GM12874 (cell line): ENCODE data around the gene PRR18.

ENCODE experiments used
- TF ChIP-seq, protein P1 (sequence below): IDR thresholded peaks from 2 replicates; pipeline ENCODE4 v1.5.1; 2011; ENCODE audit warnings: low read depth, mild to moderate bottlenecking, control low read depth, low read length, moderate library complexity; ENCODE audit not compliant: insufficient read depth

PRR18 gene, protein sequence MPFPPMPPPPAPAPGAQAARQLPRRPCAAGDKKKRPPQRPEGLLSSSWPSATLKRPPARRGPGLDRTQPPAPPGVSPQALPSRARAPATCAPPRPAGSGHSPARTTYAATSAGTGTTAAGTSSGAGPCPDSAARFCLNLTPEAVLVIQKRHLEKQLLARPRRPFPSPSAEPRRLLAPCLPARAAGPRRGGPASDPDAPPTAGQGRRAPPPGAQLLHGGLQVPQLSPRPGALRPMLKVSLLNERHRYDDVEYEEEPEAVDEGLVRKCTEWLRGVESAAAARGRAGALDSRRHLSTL

DNA sequence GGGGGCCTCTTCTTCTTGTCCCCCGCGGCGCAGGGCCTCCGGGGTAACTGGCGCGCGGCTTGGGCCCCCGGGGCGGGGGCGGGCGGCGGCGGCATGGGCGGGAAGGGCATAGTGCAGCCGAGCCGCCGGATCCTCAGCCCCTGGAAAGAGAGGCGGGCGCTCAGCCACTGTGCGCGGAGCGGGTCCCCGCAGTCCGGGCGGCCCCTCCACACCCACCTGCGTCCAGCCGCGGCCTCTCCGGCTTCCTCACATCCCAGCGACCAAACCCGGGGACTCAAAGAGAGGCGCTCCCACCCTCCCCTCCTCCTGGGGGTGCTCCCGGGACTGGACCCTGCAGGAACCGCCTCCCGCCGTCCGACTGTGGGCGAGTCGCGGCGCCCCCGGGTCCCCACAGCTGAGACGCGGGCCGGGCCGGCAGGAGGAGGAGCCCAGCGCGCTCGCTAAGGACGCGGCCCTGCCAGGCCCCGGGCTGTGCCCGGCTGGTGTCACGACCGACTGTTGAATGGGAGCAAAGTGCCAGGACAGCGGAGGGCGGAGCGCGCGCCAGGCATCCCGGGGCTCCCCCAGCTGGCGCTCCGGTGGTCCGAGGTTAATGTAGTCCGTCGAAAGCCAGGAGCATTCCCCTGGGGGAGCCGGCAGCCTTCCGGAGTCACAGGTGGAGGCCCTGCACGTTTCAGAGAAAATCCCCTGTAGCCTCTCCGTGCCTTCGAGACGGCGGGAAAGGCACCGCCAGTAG is at the start of gene PRR18:
Gene PRR18, minus strand, starts transcription at position 360 of the 736 bp plus-strand sequence. Its CDS starts 250 bp downstream, at position 110.
- TF ChIP-seq, protein P1, sequence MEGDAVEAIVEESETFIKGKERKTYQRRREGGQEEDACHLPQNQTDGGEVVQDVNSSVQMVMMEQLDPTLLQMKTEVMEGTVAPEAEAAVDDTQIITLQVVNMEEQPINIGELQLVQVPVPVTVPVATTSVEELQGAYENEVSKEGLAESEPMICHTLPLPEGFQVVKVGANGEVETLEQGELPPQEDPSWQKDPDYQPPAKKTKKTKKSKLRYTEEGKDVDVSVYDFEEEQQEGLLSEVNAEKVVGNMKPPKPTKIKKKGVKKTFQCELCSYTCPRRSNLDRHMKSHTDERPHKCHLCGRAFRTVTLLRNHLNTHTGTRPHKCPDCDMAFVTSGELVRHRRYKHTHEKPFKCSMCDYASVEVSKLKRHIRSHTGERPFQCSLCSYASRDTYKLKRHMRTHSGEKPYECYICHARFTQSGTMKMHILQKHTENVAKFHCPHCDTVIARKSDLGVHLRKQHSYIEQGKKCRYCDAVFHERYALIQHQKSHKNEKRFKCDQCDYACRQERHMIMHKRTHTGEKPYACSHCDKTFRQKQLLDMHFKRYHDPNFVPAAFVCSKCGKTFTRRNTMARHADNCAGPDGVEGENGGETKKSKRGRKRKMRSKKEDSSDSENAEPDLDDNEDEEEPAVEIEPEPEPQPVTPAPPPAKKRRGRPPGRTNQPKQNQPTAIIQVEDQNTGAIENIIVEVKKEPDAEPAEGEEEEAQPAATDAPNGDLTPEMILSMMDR: no peak

DNA sequence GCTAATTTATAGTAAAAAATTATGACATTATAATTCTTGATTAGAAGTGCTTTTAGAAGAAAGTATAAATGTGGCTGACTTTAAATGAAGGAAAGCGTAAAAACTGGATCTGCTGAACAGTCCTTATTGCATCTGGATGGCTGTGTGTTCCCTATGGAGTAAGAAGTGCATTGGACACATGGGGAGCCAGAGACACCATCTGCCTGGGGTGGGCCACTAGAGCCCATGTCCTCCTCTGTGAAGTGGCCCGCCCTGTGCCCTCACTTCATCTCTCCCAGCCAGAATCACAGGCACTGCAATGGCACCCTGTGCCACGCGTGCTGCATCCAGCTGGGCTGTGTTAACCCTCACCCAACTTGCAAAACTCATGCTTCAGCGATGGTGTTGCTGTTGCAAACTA is 47.4 kb upstream of the PRR18 start:
- TF ChIP-seq, protein P1: no peak

DNA sequence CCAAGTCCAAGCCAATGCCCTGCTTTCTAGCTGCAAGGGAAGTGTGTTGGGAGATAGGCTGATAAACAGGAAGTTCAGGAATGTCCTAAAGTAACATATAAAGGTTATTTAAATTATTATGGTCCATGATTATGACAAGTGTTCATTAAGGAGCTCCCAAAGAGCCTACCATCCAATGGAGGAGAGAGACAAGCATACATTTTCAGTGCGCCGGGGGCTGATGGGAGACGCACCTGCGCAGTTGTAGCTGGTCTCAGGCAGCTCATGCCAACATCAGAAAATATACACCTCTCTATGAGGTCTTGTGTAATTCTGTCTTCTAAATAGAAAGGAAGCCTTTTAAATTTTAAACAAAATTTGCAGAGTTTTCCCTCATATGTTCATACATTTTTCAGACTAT is 46.8 kb upstream of the PRR18 start:
- TF ChIP-seq, protein P1: no peak

DNA sequence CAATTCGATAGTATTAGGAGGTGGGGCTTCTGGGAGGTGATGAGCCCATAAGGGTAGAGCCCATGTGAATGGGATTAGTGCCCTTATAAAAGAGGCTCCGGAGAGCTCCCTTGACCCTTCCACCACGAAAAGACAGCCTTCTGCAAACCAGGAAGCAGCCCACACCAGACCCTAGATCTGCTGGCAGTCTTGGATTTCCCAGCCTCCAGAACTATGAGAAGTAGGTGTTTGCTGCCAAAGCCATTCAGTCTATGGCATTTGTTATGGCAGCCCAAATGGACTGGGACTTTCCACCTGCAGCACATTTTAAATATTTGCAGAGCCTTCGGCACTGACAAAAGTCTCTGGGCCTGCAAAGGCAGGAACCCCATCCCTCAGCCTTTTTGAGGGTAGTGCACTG is 46.0 kb upstream of the PRR18 start:
- TF ChIP-seq, protein P1: no peak

DNA sequence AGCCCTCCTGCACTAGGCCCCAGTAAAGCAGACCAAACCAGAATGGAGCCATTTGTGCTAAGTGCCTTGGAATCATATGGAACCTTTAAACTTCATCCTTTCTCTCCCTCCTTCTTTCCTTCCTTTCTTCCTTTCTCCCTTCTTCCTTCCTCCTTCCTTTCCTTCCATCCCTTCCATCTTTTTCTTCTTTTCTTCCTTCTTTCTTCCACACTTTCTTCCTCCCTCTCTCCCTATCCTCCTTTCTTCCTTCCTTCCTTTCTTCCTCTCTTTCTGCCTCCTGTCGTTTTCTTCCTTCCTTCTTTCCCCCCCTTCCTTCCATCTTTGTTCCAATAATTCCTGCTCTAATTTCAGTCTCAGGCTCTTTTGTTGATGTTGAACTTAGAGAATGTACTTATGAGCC is 45.3 kb upstream of the PRR18 start:
- TF ChIP-seq, protein P1: no peak

DNA sequence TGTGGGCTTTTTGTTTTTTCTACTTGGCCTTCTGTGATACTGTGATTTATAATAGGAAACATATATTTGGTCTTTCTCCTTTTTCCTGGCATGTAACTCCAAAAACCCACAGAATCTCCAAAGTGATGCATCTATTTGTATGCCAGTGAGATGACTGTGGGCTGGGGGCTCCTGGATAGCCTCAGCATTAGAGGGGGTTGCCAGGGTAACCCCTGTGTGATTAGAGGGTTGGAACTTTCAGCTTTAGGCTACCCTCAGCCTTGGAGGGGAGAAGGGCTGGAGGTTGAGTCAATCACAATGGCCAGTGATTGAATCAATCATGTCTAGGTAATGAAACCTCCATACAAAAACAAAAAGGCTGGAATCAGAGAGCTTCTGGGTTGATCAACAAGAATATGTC is 44.7 kb upstream of the PRR18 start:
- TF ChIP-seq, protein P1: no peak

DNA sequence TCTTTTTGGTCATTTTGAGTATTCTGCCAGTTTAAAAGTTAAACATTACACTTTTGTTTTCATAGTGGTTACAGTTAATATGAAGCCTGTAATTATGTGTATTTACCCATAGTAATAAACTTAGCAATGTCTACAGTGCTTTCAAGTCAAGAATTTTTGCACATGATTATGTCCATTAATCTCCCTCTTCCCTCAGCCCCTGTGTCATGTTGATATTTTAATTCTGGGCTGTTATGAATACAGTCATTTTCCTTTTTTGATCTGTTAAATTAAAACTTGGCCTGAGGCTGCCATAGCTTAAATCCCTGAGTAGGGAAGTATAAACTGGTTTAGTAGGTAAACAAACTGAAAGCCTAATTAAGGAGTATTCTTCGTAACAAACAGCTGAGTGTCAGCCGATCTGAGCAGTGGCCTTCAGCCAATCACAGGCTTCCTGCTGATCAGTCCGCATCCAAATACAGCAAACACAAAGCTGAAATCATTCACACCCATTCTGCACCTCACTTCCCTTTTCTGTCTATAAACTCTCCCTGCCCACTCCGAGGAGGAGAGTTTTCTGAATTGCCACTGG is 43.6 kb upstream of the PRR18 start:
- TF ChIP-seq, protein P1: no peak
